SK-N-SH treated with all-trans-retinoic acid at 6 μM for 48 hours (cell line): ENCODE measurements around the gene PLAAT4.
"Not testable (repeated sequence)": the region's sequence is repeated elsewhere in the genome, so short reads cannot be mapped to it uniquely, and the experiment has no call there.

Experiments used
- ARNTL ChIP-seq: fragments of 450-650 bp; formaldehyde crosslinking; IDR thresholded peaks from 2 replicates; pipeline ENCODE4 v1.5.0; 2020; ENCODE audit warnings: low read depth, mild to moderate bottlenecking, moderate library complexity, borderline replicate concordance
- BACH2 ChIP-seq: fragments of 250-450 bp; sonication (Bioruptor Pico); IDR thresholded peaks from 2 replicates; pipeline ENCODE4 v1.9.0; 2021; ENCODE audit warnings: mild to moderate bottlenecking, borderline replicate concordance
- CSDC2 ChIP-seq: fragments of 250-450 bp; sonication (Bioruptor Pico); IDR thresholded peaks from 2 replicates; pipeline ENCODE4 v1.5.0; 2020; ENCODE audit warnings: mild to moderate bottlenecking, moderate library complexity
- ESRRG ChIP-seq: fragments of 250-450 bp; sonication (Bioruptor Pico); IDR thresholded peaks from 2 replicates; pipeline ENCODE4 v1.6.1; 2021; ENCODE audit warnings: mild to moderate bottlenecking
- PPARA ChIP-seq: fragments of 250-450 bp; sonication (Bioruptor Pico); IDR thresholded peaks from 2 replicates; pipeline ENCODE4 v1.5.0; 2020; ENCODE audit warnings: mild to moderate bottlenecking, borderline replicate concordance
- TCF4 ChIP-seq: fragments of 250-450 bp; sonication (Bioruptor Pico); IDR thresholded peaks from 2 replicates; pipeline ENCODE4 v1.8.0; 2021; ENCODE audit warnings: mild to moderate bottlenecking, moderate library complexity, borderline replicate concordance
- TOX ChIP-seq: fragments of 250-450 bp; sonication (Bioruptor Pico); IDR thresholded peaks from 2 replicates; pipeline ENCODE4 v1.8.0; 2021; ENCODE audit warnings: mild to moderate bottlenecking, moderate library complexity, borderline replicate concordance
- ZFP3 ChIP-seq: fragments of 250-450 bp; sonication (Bioruptor Pico); IDR thresholded peaks from 2 replicates; pipeline ENCODE4 v1.5.0; 2020; ENCODE audit warnings: mild to moderate bottlenecking, moderate library complexity
- ZNF8 ChIP-seq: fragments of 450-650 bp; formaldehyde crosslinking; IDR thresholded peaks from 2 replicates; pipeline ENCODE4 v1.5.0; 2020; ENCODE audit warnings: mild to moderate bottlenecking, moderate library complexity
- TF ChIP-seq, protein P1 (sequence below): fragments of 250-450 bp; sonication (Bioruptor Pico); IDR thresholded peaks from 2 replicates; pipeline ENCODE4 v1.8.0; 2020; ENCODE audit warnings: mild to moderate bottlenecking, moderate library complexity, borderline replicate concordance
- TF ChIP-seq, protein P2 (sequence below): fragments of 250-450 bp; sonication (Bioruptor Pico); IDR thresholded peaks from 2 replicates; pipeline ENCODE4 v1.8.0; 2021; ENCODE audit warnings: low read depth, mild to moderate bottlenecking, moderate library complexity, borderline replicate concordance

DNA sequence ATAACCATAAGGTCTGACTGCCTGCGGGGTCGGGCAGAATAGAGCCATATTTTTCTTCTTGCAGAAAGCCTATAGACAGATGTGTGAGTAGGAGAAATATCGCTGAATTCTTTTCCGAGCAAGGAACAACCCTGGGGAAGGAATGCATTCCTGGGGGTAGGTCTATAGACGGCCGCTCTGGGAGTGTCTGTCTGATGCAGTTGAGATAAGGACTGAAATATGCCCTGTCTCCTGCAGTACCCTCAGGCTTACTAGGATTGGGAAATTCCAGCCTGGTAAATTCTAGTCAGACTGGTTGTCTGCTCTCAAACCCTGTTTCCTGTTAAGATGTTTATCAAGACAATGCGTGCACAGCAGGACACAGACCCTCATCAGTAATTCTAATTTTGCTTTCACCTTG is 44.6 kb downstream of the PLAAT4 start:
- TF ChIP-seq ARNTL; TCF4 (CRISPR knock-in tag); CSDC2; PPARA; ZFP3 (CRISPR knock-in tag); TOX; ESRRG (CRISPR knock-in tag); ZNF8 (CRISPR knock-in tag); BACH2 (CRISPR knock-in tag): not testable (repeated sequence)
- TF ChIP-seq, protein P1, sequence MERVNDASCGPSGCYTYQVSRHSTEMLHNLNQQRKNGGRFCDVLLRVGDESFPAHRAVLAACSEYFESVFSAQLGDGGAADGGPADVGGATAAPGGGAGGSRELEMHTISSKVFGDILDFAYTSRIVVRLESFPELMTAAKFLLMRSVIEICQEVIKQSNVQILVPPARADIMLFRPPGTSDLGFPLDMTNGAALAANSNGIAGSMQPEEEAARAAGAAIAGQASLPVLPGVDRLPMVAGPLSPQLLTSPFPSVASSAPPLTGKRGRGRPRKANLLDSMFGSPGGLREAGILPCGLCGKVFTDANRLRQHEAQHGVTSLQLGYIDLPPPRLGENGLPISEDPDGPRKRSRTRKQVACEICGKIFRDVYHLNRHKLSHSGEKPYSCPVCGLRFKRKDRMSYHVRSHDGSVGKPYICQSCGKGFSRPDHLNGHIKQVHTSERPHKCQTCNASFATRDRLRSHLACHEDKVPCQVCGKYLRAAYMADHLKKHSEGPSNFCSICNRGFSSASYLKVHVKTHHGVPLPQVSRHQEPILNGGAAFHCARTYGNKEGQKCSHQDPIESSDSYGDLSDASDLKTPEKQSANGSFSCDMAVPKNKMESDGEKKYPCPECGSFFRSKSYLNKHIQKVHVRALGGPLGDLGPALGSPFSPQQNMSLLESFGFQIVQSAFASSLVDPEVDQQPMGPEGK (CRISPR knock-in tag): not testable (repeated sequence)
- TF ChIP-seq, protein P2, sequence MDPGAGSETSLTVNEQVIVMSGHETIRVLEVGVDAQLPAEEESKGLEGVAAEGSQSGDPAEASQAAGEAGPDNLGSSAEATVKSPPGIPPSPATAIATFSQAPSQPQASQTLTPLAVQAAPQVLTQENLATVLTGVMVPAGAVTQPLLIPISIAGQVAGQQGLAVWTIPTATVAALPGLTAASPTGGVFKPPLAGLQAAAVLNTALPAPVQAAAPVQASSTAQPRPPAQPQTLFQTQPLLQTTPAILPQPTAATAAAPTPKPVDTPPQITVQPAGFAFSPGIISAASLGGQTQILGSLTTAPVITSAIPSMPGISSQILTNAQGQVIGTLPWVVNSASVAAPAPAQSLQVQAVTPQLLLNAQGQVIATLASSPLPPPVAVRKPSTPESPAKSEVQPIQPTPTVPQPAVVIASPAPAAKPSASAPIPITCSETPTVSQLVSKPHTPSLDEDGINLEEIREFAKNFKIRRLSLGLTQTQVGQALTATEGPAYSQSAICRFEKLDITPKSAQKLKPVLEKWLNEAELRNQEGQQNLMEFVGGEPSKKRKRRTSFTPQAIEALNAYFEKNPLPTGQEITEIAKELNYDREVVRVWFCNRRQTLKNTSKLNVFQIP (CRISPR knock-in tag): not testable (repeated sequence)
